Measurements from ENCODE around the gene SURF2.
A peak's percentile ranks its signal among the peaks of the same experiment; 100 is the strongest.
"Not testable (repeated sequence)": the region's sequence is repeated elsewhere in the genome, so short reads cannot be mapped to it uniquely, and the experiment has no call there.

The SURF2 gene

DNA sequence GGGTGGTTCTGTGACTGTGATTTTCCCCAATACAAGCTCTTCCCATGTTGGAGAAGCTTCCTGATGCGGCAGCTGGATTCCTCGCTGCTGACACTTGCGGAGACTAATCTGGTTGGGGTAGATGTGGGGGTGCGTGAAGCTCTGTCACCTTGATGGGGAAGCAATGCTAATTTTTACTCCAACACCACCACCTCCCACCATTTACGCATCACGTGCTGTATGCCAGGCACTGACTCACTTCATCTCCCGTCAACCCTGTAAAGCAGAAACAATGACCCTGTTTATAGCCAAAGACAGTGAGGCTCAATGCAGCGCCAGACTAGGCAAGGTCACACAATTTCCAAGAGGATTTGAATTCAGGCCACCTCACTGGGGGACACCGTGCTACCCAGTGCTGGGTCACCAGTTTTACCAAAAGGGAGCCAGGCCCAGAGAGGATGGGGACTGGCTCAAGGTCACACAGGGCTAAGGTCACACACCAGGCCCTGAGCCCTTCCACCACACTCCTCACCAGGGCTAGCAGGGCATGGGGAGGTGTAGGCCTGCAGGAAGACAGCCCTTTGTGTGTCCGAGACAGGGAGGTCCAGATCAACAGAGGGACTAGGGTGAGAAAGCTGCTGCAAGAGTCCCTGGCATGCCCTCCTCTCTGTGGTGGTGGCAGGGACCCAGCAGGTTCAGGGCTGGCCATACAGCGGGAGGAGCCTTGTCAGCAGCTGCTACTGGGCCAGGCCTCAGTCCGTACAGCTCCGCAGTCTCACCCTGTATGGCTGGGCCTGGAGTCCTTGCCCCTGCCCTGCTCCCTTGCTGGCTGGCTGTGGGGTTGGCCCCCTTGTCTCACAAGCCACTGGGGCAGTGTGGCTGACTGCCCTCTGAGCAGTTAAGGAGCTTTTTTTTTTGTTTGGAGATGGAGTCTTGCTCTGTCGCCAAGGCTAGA, 23.1 kb downstream of the SURF2 start:
- no peak for DNase-seq

DNA sequence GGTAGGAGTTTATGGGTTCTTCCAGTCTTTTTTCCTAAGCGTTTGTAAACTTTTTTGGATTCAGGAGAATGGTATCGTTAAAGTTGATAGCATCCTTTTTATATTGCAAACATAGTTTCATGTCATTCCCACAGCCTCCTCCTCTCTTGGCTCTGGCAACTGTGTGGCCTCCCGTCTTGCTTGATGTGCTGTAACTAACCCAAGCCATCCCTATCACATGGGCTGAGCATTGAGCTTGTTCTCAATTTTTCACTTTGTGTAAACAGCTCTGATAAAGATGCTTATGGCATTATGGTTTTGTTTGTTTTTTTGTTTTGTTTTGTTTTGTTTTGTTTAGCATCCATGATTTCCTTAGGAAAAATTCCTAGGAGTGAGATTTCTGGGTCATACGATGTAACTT, 24.4 kb downstream of the SURF2 start:
- DNase-seq, result no peak

DNA sequence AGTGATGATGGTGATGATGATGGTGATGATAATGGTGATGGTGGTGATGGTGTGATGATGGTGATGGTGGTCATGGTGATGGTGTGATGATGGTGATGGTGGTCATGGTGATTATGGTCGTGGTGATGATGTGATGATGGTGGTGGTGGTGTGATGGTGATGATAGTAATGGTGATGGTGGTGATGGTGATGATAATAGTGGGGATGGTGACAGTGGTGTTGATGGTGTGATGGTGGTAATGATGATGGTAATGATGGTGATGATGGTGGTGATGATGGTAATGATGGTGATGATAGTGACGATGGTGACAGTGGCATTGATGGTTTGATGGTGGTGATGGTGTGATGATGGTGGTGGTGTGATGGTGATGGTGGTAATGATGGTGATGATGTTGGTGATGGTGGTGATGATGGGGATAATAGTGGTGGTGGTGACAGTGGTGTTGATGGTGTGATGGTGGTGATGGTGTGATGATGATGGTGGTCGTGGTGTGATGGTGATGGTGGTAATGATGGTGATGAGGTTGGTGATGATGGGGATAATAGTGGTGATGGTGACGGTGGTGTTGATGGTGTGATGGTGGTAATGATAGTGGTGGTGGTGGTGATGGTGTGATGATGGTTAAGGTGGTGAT, 26.3 kb downstream of the SURF2 start:
- no peak for DNase-seq

- no peak for DNase-seq
Measured at GRCh38 chr9:133383438-133383837, 27.1 kb downstream of the SURF2 start.

GRCh38 chr9:133384736-133385321, 28.5 kb downstream of the SURF2 start:
- no peak for DNase-seq

GRCh38 chr9:133385452-133385851, 29.1 kb downstream of the SURF2 start:
- no peak for DNase-seq

GRCh38 chr9:133386338-133386737, 30.0 kb downstream of the SURF2 start:
- DNase-seq, result no peak

DNA sequence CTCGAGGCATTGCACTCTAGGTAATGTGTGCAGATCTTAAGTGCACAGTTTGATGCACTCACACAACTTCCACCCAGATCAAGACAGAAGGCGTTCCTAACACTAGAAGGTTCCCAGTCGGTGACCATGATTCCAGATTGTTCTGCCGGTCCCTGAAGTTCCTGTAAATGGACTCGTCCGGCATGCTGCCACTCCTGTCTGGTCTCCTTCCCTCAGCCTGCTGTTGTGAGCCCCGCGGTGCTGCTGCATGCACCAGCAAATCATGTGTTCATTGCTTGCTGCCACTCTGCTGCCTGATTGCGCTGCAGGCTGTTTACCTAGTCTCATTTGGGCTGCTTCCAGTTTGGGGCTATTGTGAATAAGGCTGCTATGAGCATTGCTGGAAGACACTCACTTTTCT, 31.3 kb downstream of the SURF2 start:
- no peak for DNase-seq

GRCh38 chr9:133389025-133389557, 32.7 kb downstream of the SURF2 start:
- DNase-seq, result no peak

GRCh38 chr9:133389562-133389961, 33.2 kb downstream of the SURF2 start:
- no peak for DNase-seq

GRCh38 chr9:133390713-133391112, 34.4 kb downstream of the SURF2 start:
- no peak for DNase-seq

DNA sequence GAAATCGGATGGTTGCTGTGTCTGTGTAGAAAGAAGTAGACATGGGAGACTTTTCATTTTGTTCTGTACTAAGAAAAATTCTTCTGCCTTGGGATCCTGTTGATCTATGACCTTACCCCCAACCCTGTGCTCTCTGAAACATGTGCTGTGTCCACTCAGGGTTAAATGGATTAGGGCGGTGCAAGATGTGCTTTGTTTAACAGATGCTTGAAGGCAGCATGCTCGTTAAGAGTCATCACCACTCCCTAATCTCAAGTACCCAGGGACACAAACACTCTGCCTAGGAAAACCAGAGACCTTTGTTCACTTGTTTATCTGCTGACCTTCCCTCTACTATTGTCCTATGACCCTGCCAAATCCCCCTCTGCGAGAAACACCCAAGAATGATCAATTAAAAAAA, 35.1 kb downstream of the SURF2 start:
- DNase-seq, result not testable (repeated sequence)

DNA sequence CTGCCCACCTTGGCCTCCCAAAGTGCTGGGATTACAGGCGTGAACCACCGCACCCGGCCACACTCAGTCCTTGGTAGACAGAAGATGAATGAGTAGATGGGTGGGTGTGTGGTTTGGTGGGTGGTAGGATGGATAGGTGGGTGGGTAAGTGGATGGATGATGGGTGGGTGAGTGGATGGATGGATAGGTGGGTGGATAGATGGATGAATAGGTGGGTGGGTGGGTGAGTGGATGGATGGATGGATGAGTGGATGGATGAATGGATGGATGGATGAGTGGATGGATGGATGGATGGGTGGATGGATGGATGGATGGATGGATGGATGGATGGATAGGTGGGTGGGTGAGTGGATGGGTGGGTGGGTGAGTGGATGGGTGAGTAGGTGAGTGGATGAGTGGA, 36.0 kb downstream of the SURF2 start:
- not testable (repeated sequence) for DNase-seq

DNA sequence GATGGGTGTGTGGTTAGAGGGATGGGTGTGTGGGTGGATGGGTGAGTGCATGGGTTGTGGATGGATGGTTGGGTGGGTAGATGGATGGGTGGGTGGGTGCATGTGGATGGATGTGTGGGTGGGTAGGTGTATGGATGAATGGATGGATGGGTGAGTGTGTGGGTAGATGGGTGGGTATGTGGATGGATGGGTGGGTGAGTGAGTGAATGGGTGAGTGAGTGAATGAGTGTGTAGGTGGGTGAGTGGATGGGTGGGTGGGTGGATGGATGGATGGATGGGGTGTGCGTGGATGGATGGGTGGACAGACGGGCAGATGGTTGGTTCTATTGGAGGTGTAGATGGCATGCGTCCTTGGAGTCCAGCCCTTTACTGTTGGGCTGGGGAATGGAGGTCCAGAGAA, 37.0 kb downstream of the SURF2 start:
- no peak for DNase-seq

DNA sequence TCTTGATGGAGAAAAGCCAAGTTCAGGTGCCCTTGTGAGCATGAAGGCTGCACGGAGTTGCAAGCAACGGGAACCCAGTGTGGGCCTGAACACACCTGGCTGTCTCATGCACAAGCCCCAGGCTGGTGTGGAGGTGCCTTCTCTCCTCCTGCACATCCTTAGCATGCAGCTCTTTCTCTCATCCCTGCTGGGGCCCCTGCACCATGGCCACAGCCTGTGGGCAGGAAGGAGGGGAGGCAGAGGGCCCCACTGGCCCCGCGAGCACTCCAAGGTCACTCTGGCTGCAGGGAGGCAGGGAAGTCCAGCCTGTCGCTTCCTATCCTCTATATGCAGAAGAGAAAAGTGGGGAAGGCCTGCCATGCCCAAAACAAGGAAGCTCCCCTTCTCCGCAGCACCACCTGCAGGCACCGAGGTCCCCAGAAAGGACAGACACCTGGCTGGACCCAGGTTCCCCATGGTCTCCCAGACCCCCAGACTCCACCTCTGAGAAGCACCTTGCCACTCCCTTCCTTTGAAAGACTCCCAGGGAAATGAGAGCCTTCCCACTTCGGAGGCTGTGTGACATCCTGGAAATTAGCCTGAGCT, 38.4 kb downstream of the SURF2 start:
- DNase-seq, result no peak

- no peak for DNase-seq
Measured at GRCh38 chr9:133396952-133397351, 40.6 kb downstream of the SURF2 start.

DNA sequence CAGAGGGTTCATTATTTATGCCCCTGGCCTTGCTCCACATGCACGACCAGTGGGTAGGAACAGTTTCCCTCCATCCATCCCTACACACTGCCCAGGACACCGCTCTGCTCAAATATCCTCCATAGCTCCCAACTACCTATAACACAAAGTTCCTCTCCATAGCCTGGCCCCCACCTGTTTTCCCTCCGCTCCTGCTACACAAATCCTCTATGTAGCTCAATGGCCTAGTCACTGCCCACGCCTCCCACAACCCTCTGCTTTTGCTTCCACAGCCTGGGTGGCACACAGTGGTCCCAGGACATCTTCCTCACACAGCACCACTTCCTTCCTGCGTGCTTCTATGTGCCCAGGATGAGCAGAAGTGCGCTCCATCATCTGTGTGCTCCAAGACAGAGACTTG, 41.0 kb downstream of the SURF2 start:
- DNase-seq, result no peak

DNA sequence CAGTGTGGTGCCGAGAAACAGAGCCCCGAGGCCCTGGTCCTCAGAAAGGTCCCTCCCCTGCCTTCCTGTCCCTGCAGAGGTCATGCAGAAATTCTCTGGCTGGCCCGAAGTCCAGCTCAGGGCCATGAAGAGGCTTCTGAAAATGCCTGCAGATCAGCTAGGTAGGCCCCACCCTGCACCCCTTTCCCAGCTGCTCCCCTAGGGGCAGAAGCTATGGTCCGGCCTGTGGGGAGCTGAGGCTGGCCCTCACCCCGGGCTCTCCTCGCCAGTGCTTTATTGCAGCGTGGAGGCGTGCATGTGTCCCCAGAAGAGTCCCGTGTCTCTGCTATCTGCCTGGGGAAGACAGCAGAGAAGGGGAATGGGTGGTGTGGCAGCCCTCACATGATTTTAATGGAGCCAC, 41.5 kb downstream of the SURF2 start:
- DNase-seq, result no peak

GRCh38 chr9:133400292-133400691, 43.9 kb downstream of the SURF2 start:
- no peak for DNase-seq

DNA sequence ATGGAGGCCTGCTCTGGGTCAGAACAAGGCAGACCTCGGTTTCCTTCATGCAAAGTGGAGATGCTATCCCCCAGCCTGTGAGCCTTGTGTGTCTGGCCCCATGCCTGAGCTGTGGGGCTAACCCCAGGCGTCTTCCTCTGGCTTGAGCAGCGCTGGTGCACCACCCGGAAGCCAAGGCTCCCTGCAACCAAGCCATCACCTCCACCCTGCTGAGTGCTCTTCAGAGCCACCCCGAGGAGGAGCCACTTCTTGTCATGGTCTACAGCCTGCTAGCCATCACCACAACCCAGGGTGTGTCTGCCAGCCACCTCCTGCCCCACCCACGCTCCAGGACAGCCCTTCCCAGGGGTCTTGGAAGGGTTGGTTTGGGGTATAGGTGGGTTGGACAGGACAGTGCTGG, 45.2 kb downstream of the SURF2 start:
- DNase-seq, result no peak

DNA sequence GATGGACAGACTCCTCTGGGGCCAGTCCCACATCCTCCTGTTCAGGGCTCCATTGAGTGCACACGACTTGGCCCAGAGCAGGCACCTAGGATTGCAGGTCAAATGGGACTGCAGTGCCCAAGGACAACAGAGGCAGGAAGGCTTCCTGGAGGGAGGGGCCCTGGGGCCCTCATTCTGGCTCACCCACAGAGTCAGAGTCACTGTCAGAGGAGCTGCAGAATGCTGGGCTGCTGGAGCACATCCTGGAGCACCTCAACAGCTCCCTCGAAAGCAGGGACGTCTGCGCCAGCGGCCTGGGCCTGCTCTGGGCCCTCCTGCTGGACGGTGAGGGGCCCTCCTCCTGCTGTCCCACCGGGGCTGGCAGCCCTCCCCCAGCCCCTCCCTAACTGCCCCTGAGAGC, 46.3 kb downstream of the SURF2 start:
- DNase-seq, result no peak

- peak; percentile 43 to 55 for DNase-seq
Measured at GRCh38 chr9:133403766-133404453, 47.6 kb downstream of the SURF2 start.

Measured in stimulated activated CD4-positive, alpha-beta T cell treated with anti-CD3 and anti-CD28 coated beads, Interleukin-2, amount 100 ng/mL, for 48 hours (primary cell).